ENCODE measurements around the gene TMEM95.
A peak's percentile ranks its signal among the peaks of the same experiment; 100 is the strongest.

TMEM95 gene

GRCh38 chr17:7325031-7325528 lies 29.9 kb upstream of the TMEM95 start:
- Histone ChIP-seq H3K4me3 (ENCODE audit: low read length) (no peak overlapping the region), H3K4me1 (ENCODE audit: control insufficient read depth, insufficient read depth, low read length) (no peaks in the 10 kb centered on the region), H3K36me3 (ENCODE audit: control insufficient read depth, insufficient read depth, low read length) (peaks cover 42% of the 10 kb centered on the region), H3K9me3 (ENCODE audit: control insufficient read depth, insufficient read depth, low read length) (no peaks in the 10 kb centered on the region), H3K27ac (ENCODE audit: low read length) (no peak overlapping the region), H3K27me3 (ENCODE audit: control insufficient read depth, insufficient read depth, low read length) (no peaks in the 10 kb centered on the region)
- DNase-seq (ENCODE audit: low read depth, low spot score): no peak
- no CpG with 5 or more reads among the region's 19 CpGs for WGBS (ENCODE audit: insufficient coverage, insufficient read length)

GRCh38 chr17:7326186-7326585 lies 28.8 kb upstream of the TMEM95 start:
- no peaks in the 10 kb centered on the region for H3K9me3 ChIP-seq (ENCODE audit: control insufficient read depth, insufficient read depth, low read length)
- peaks cover 33% of the 10 kb centered on the region for H3K36me3 ChIP-seq (ENCODE audit: control insufficient read depth, insufficient read depth, low read length)
- no peaks in the 10 kb centered on the region for H3K27me3 ChIP-seq (ENCODE audit: control insufficient read depth, insufficient read depth, low read length)
- no peak for DNase-seq (ENCODE audit: low read depth, low spot score)
- no peak overlapping the region for H3K27ac ChIP-seq (ENCODE audit: low read length)
- H3K4me1 ChIP-seq (ENCODE audit: control insufficient read depth, insufficient read depth, low read length): peaks cover 2% of the 10 kb centered on the region; the same call in 1 of the 2 replicates
- H3K4me3 ChIP-seq (ENCODE audit: low read length): no peak overlapping the region
- no CpG with 5 or more reads among the region's 11 CpGs for WGBS (ENCODE audit: insufficient coverage, insufficient read length)

DNA sequence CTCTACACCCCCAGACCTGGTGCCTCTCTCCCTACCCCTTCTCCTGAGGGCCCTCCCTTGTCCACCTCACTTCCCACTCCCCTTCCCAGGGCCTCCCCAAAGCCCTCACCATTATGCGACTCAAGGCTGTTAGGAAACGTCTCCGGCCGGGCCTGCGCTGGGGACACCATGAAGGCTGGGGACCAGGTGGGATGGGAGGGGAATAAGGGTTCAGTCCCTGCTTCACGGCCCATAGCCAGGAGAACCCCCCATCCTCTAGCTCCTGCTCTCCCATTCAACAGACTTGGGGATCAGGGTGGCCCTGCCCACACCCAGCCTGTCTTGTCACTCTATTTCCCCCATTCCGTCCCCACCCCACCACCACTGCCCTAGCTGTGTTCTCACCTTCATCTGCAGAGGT lies 27.9 kb upstream of the TMEM95 start:
- H3K27me3 ChIP-seq (ENCODE audit: control insufficient read depth, insufficient read depth, low read length): no peaks in the 10 kb centered on the region
- peaks cover 2% of the 10 kb centered on the region; the same call in 1 of the 2 replicates for H3K4me1 ChIP-seq (ENCODE audit: control insufficient read depth, insufficient read depth, low read length)
- H3K4me3 ChIP-seq (ENCODE audit: low read length): no peak overlapping the region
- no peak for DNase-seq (ENCODE audit: low read depth, low spot score)
- H3K27ac ChIP-seq (ENCODE audit: low read length): no peak overlapping the region
- WGBS (ENCODE audit: insufficient coverage, insufficient read length): no CpG with 5 or more reads among the region's 7 CpGs
- H3K9me3 ChIP-seq (ENCODE audit: control insufficient read depth, insufficient read depth, low read length): no peaks in the 10 kb centered on the region
- H3K36me3 ChIP-seq (ENCODE audit: control insufficient read depth, insufficient read depth, low read length): peaks cover 25% of the 10 kb centered on the region

DNA sequence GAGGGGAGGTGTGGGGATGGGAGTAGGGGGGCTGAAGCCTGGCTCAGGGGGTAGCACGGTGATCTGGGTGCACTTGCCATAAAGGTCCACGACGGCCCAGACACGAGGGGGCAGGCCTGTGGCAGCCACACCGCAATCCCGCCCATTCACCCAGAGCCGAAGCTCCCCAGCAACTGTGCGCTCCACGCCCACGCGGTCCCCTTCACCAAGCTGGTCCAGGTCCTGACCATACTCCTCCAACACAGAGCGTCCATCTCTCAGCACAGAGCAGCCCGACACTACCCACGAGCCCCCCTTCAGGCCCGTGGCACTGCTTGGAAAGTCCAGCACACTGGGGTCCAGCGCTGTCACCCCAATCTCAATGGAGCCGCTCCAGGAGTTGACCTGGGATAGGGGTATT lies 27.5 kb upstream of the TMEM95 start:
- Histone ChIP-seq H3K4me1 (ENCODE audit: control insufficient read depth, insufficient read depth, low read length) (peaks cover 2% of the 10 kb centered on the region; the same call in 1 of the 2 replicates), H3K36me3 (ENCODE audit: control insufficient read depth, insufficient read depth, low read length) (peaks cover 21% of the 10 kb centered on the region), H3K4me3 (ENCODE audit: low read length) (no peak overlapping the region), H3K27ac (ENCODE audit: low read length) (no peak overlapping the region), H3K9me3 (ENCODE audit: control insufficient read depth, insufficient read depth, low read length) (no peaks in the 10 kb centered on the region), H3K27me3 (ENCODE audit: control insufficient read depth, insufficient read depth, low read length) (no peaks in the 10 kb centered on the region)
- no peak for DNase-seq (ENCODE audit: low read depth, low spot score)
- WGBS (ENCODE audit: insufficient coverage, insufficient read length): no CpG with 5 or more reads among the region's 17 CpGs

- no CpG with 5 or more reads among the region's 1 CpG for WGBS (ENCODE audit: insufficient coverage, insufficient read length)
- no peak overlapping the region for H3K27ac ChIP-seq (ENCODE audit: low read length)
- no peak overlapping the region for H3K4me3 ChIP-seq (ENCODE audit: low read length)
- H3K36me3 ChIP-seq (ENCODE audit: control insufficient read depth, insufficient read depth, low read length): peaks cover 16% of the 10 kb centered on the region
- no peaks in the 10 kb centered on the region for H3K9me3 ChIP-seq (ENCODE audit: control insufficient read depth, insufficient read depth, low read length)
- peaks cover 2% of the 10 kb centered on the region; the same call in 1 of the 2 replicates for H3K4me1 ChIP-seq (ENCODE audit: control insufficient read depth, insufficient read depth, low read length)
- no peaks in the 10 kb centered on the region for H3K27me3 ChIP-seq (ENCODE audit: control insufficient read depth, insufficient read depth, low read length)
- DNase-seq (ENCODE audit: low read depth, low spot score): no peak
Measured at GRCh38 chr17:7328009-7328408, 26.9 kb upstream of the TMEM95 start.

DNA sequence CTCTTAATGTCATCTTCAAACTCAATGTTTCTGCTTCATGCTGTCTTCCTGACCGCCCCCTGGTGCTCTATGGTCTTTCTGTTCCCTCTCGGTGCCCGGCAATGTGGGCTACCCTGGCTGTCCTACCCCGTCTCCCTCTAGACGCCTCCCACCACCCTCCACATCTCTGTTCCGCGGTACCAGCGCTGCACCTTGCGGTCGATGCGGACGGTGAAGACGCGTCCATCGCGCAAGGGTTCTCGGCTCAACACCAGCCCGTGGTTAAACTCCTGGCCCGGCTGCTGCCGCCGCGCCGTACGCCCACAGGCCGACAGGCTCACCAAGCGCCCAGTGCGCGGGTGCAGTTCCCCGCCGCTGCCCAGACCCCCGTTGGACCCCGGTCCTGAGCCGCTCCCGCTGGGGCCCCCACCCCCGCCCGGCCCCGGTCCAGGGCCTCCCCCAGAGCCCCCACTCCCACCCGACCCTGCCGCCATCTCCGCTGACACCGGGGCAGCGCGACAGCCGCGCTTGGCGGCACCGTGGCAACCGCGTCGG lies 26.0 kb upstream of the TMEM95 start, which contains the start of gene NEURL4:
Gene NEURL4, minus strand, starts transcription at position 496 of the 534 bp plus-strand sequence. Its CDS starts 23 bp downstream, at position 473.
- WGBS (ENCODE audit: insufficient coverage, insufficient read length): no CpG with 5 or more reads among the region's 50 CpGs
- peak within 1 kb of the TSS; percentile 72; the same call in 1 of the 2 replicates for H3K4me3 ChIP-seq (ENCODE audit: low read length)

GRCh38 chr17:7329374-7329996 lies 25.5 kb upstream of the TMEM95 start:
- no peaks in the 10 kb centered on the region for H3K27me3 ChIP-seq (ENCODE audit: control insufficient read depth, insufficient read depth, low read length)
- peak overlapping the region; percentile 72; the same call in 1 of the 2 replicates for H3K4me3 ChIP-seq (ENCODE audit: low read length)
- no peaks in the 10 kb centered on the region for H3K9me3 ChIP-seq (ENCODE audit: control insufficient read depth, insufficient read depth, low read length)
- no CpG with 5 or more reads among the region's 43 CpGs for WGBS (ENCODE audit: insufficient coverage, insufficient read length)
- peaks cover 2% of the 10 kb centered on the region; the same call in 1 of the 2 replicates for H3K4me1 ChIP-seq (ENCODE audit: control insufficient read depth, insufficient read depth, low read length)
- H3K27ac ChIP-seq (ENCODE audit: low read length): no peak overlapping the region
- DNase-seq (ENCODE audit: low read depth, low spot score): peak; percentile 99
- peaks cover 6% of the 10 kb centered on the region for H3K36me3 ChIP-seq (ENCODE audit: control insufficient read depth, insufficient read depth, low read length)

More for the DNA sequence above, 26.0 kb upstream of the TMEM95 start, which contains the start of gene NEURL4:
- no peak within 1 kb of the TSS for H3K27ac ChIP-seq (ENCODE audit: low read length)
- H3K27me3 ChIP-seq (ENCODE audit: control insufficient read depth, insufficient read depth, low read length): no peaks in the 10 kb centered on the region
- peaks cover 7% of the 10 kb centered on the region for H3K36me3 ChIP-seq (ENCODE audit: control insufficient read depth, insufficient read depth, low read length)
- H3K9me3 ChIP-seq (ENCODE audit: control insufficient read depth, insufficient read depth, low read length): no peaks in the 10 kb centered on the region
- H3K4me1 ChIP-seq (ENCODE audit: control insufficient read depth, insufficient read depth, low read length): peaks cover 2% of the 10 kb centered on the region; the same call in 1 of the 2 replicates
- DNase-seq (ENCODE audit: low read depth, low spot score): no peak

DNA sequence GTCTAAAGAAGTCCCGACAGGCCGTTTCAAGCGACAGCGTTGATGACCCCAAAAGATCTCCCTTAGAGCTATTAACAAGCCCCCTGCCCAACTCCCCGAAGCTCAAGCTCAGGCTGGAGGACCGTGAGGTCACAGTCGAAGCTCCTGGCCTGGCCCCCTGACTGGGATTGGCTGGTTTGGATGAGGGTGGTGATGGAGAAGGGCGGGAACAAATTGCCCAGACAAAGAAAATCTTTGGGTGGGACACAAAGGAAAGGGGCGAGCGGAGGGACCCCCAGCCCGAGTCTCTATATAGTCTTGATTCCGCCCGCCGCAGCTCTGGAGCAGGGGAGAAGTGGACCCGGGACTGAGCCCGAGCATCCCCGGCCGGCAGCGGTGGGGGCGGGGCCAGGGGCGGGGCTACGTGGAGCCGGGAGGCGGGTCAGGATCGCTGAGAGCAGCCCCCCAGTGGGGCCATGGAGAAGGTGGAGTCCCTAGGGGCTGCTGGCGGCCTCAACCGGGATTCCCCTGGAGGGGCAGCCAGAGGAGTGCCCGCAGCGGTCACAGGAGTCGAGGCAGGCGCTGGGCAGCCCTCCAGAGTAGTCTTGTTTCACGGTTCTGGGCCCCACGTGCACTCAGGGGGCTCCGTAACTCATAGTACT lies 24.8 kb upstream of the TMEM95 start:
- no peaks in the 10 kb centered on the region for H3K27me3 ChIP-seq (ENCODE audit: control insufficient read depth, insufficient read depth, low read length)
- peaks cover 2% of the 10 kb centered on the region; the same call in 1 of the 2 replicates for H3K4me1 ChIP-seq (ENCODE audit: control insufficient read depth, insufficient read depth, low read length)
- peak; percentile 72 for DNase-seq (ENCODE audit: low read depth, low spot score)
- no peak overlapping the region for H3K27ac ChIP-seq (ENCODE audit: low read length)
- H3K4me3 ChIP-seq (ENCODE audit: low read length): peak overlapping the region; percentile 72; the same call in 1 of the 2 replicates
- H3K36me3 ChIP-seq (ENCODE audit: control insufficient read depth, insufficient read depth, low read length): peaks cover 3% of the 10 kb centered on the region; the same call in 1 of the 2 replicates
- WGBS (ENCODE audit: insufficient coverage, insufficient read length): no CpG with 5 or more reads among the region's 34 CpGs
- no peaks in the 10 kb centered on the region for H3K9me3 ChIP-seq (ENCODE audit: control insufficient read depth, insufficient read depth, low read length)

- no CpG with 5 or more reads among the region's 13 CpGs for WGBS (ENCODE audit: insufficient coverage, insufficient read length)
- Histone ChIP-seq H3K27ac (ENCODE audit: low read length) (no peak overlapping the region), H3K27me3 (ENCODE audit: control insufficient read depth, insufficient read depth, low read length) (no peaks in the 10 kb centered on the region), H3K9me3 (ENCODE audit: control insufficient read depth, insufficient read depth, low read length) (no peaks in the 10 kb centered on the region), H3K36me3 (ENCODE audit: control insufficient read depth, insufficient read depth, low read length) (peaks cover 3% of the 10 kb centered on the region; the same call in 1 of the 2 replicates), H3K4me1 (ENCODE audit: control insufficient read depth, insufficient read depth, low read length) (peaks cover 2% of the 10 kb centered on the region; the same call in 1 of the 2 replicates), H3K4me3 (ENCODE audit: low read length) (peak overlapping the region; percentile 72; the same call in 1 of the 2 replicates)
- DNase-seq (ENCODE audit: low read depth, low spot score): no peak
Measured at GRCh38 chr17:7330638-7331015, 24.3 kb upstream of the TMEM95 start.

- Histone ChIP-seq H3K27ac (ENCODE audit: low read length) (no peak overlapping the region), H3K36me3 (ENCODE audit: control insufficient read depth, insufficient read depth, low read length) (no peaks in the 10 kb centered on the region), H3K9me3 (ENCODE audit: control insufficient read depth, insufficient read depth, low read length) (no peaks in the 10 kb centered on the region), H3K27me3 (ENCODE audit: control insufficient read depth, insufficient read depth, low read length) (no peaks in the 10 kb centered on the region), H3K4me3 (ENCODE audit: low read length) (no peak overlapping the region), H3K4me1 (ENCODE audit: control insufficient read depth, insufficient read depth, low read length) (peaks cover 4% of the 10 kb centered on the region)
- WGBS (ENCODE audit: insufficient coverage, insufficient read length): no CpG with 5 or more reads among the region's 7 CpGs
- no peak for DNase-seq (ENCODE audit: low read depth, low spot score)
Measured at GRCh38 chr17:7332111-7332510, 22.8 kb upstream of the TMEM95 start.

All from iPS DF 6.9 (cell line).